Lung (tissue), 12 donors: ENCODE data around the gene HDHD3. TPM values are rescaled to one million over a fixed set of nuclear protein-coding genes. Genes with fewer than 3 reads are reported as not detected.

Experiments used
- ATAC-seq: fragments of 200-7000 bp; cut with Tn5 transposase; one replicate; pipeline ENCODE4 v1.9.1; 2020; ENCODE audit warnings: moderate number of reproducible peaks; ENCODE audit not compliant: insufficient read depth, low FRiP score
- DNase-seq, 3 donors: peaks; one replicate each; pipeline ENCODE4 v3.0.0-alpha.2; 2013 to 2017
- H3K27ac ChIP-seq, 2 donors: one replicate each; pipeline ENCODE4 v1.5.1; 2013; ENCODE audit warnings: mild to moderate bottlenecking in 2 of 2, moderate library complexity in 2 of 2, control low read depth in 1 of 2, inconsistent platforms in 1 of 2, low read depth in 1 of 2, low read length in 1 of 2
- H3K27me3 ChIP-seq, 3 donors: one replicate each; pipeline ENCODE4 v1.5.1; 2013; ENCODE audit warnings: low read length in 2 of 3; ENCODE audit not compliant: control insufficient read depth in 3 of 3, insufficient read depth in 3 of 3
- H3K36me3 ChIP-seq, 4 donors: one replicate each; pipeline ENCODE4 v1.5.1; 2013; ENCODE audit warnings: low read length in 4 of 4, mild to moderate bottlenecking in 1 of 4, moderate library complexity in 1 of 4; ENCODE audit not compliant: control insufficient read depth in 4 of 4, insufficient read depth in 4 of 4
- H3K4me1 ChIP-seq, 5 donors: one replicate each; pipeline ENCODE4 v1.5.1; 2013; ENCODE audit warnings: low read length in 5 of 5, mild to moderate bottlenecking in 2 of 5, moderate library complexity in 1 of 5; ENCODE audit not compliant: control insufficient read depth in 5 of 5, insufficient read depth in 5 of 5
- H3K4me3 ChIP-seq: one replicate; pipeline ENCODE4 v1.5.1; 2013; ENCODE audit warnings: mild to moderate bottlenecking, control low read depth, moderate library complexity
- H3K9ac ChIP-seq, 2 donors: one replicate each; pipeline ENCODE4 v1.5.1; 2013; ENCODE audit warnings: low read length in 2 of 2, control low read depth in 1 of 2; ENCODE audit not compliant: insufficient read depth in 1 of 2
- H3K9me3 ChIP-seq, 4 donors: one replicate each; pipeline ENCODE4 v1.5.1; 2013; ENCODE audit warnings: low read length in 3 of 4, mild to moderate bottlenecking in 1 of 4, moderate library complexity in 1 of 4; ENCODE audit not compliant: control insufficient read depth in 4 of 4, insufficient read depth in 3 of 4
- CTCF ChIP-seq: IDR thresholded peaks from 2 replicates; pipeline ENCODE4 v1.5.1; 2012; ENCODE audit warnings: mild to moderate bottlenecking; ENCODE audit errors: control extremely low read depth, extremely low read depth
- WGBS, 2 donors: extraction: QIAGEN DNeasy Blood & Tissue Kit; methylation state at CpG; one replicate each; pipeline ENCODE4 v1.1.7; 2013; 5-methylcytosine and 5-hydroxymethylcytosine counted together
- polyA plus RNA-seq, 2 donors: library from polyadenylated mRNA; stranded (reverse); fragments of 200-250 nt; gene quantifications; one replicate each; pipeline ENCODE4 v1.2.1, GENCODE V29; 2013
- total RNA-seq, 2 donors: library from RNA; depleted of rRNA in 1 of 2; stranded (reverse); fragments of >200 nt in 1 of 2; gene quantifications; one replicate each; pipeline ENCODE4 v1.2.1, GENCODE V29; 2014 to 2021
- donor health status: control.
- donor health status: control.
- donor health status: Bipolar disorder and iron deficiency.
- donor health status: healthy.
- donor health status: DM: yes; HTN: yes; CAD: no.

The HDHD3 gene
- total and polyA plus RNA-seq, 4 donors = 17.0 to 21.1 (median 18.9) TPM

DNA sequence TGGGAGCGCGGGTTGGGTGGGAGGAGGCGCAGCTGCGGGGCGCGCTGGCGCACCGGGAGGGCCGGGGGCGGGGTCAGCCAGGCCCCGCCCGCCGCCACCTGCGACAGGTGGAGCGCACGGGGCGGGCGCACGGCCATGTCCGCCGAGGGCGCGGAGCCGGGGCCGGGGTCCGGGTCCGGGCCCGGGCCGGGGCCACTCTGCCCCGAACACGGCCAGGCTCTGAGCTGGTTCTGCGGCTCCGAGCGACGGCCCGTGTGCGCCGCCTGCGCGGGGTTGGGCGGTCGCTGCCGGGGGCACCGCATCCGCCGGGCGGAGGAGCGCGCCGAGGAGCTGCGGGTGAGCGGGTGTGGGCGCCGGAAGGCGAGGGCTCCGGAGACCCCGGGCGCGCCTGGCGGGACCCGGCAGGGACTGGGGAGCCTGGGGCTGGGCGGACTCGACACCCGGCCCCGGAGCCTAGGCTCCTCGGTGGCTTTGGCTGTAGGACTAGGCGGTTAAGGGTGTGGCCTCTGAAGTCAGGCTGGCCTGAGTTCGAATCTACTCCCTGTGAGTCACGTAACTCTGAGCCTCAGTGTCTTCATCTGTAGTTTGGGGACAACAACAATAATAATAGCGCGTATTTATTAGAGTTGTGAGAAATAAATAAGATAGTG lies 27.2 kb downstream of the HDHD3 start, which contains the start of gene BSPRY:
TSS of gene BSPRY (plus strand) at position 97 of the 650 bp plus-strand sequence. CDS start at position 136, 39 bp downstream.
- Histone ChIP-seq H3K27ac (peak within 1 kb of the TSS in 1 of 2 donors; percentile 33), H3K36me3 (no peaks in the 10 kb centered on the region), H3K9ac (no peak within 1 kb of the TSS), H3K27me3 (peaks cover 0 to 41% (median 35%) of the 10 kb centered on the region in 3 donors), H3K9me3 (no peaks in the 10 kb centered on the region), H3K4me3 (peak within 1 kb of the TSS; percentile 44), H3K4me1 (peaks cover 0 to 6% (median 2%) of the 10 kb centered on the region in 5 donors)
- DNase-seq (peak in 2 of 3 donors; percentile 13 to 27), ATAC-seq (peak; percentile 85)
- TF ChIP-seq CTCF = no peak
- WGBS, 2 donors = 1 to 2% methylated on average over 49 to 71 of the region's 71 CpGs

GRCh38 chr9:113349066-113349444 lies 27.7 kb downstream of the HDHD3 start:
- Histone ChIP-seq H3K4me3 (no peak overlapping the region), H3K9ac (no peak overlapping the region), H3K27ac (no peak overlapping the region), H3K4me1 (peaks cover 0 to 8% (median 2%) of the 10 kb centered on the region in 5 donors), H3K27me3 (peaks cover 0 to 41% (median 35%) of the 10 kb centered on the region in 3 donors), H3K9me3 (no peaks in the 10 kb centered on the region), H3K36me3 (no peaks in the 10 kb centered on the region)
- ATAC-seq (no peak), DNase-seq (no peak)
- no peak for TF ChIP-seq CTCF
- WGBS, 2 donors = 19 to 21% methylated on average over 13 of the region's 13 CpGs

GRCh38 chr9:113348437-113348836 lies 28.3 kb downstream of the HDHD3 start:
- Histone ChIP-seq H3K4me3 (no peak overlapping the region), H3K27me3 (peaks cover 0 to 39% (median 31%) of the 10 kb centered on the region in 3 donors), H3K9me3 (no peaks in the 10 kb centered on the region), H3K9ac (no peak overlapping the region), H3K4me1 (peaks cover 0 to 11% (median 4%) of the 10 kb centered on the region in 5 donors), H3K27ac (no peak overlapping the region), H3K36me3 (no peaks in the 10 kb centered on the region)
- 89 to 93% methylated on average over 3 of the region's 3 CpGs for WGBS, 2 donors
- DNase-seq (no peak), ATAC-seq (no peak)
- no peak for TF ChIP-seq CTCF
